Left lung (tissue), 10 donors: ENCODE measurements around the gene TMOD3. TPM values are rescaled to one million over a fixed set of nuclear protein-coding genes. Genes with fewer than 3 reads are reported as not detected.
A peak's percentile ranks its signal among the peaks of the same experiment; 100 is the strongest.

Source experiments
- ATAC-seq: fragments of 200-7000 bp; cut with Tn5 transposase; one replicate; pipeline ENCODE4 v1.9.1; 2020; ENCODE audit warnings: moderate library complexity
- DNase-seq, 4 donors: peaks; one replicate each; pipeline ENCODE4 v3.0.0-alpha.2; 2013 to 2020
- H3K27ac ChIP-seq, 2 donors: fragments of 200-600 bp; sonication (generic) in 1 of 2; one replicate each; pipeline versions ENCODE4 v1.5.0 to v1.8.0; 2020 to 2021
- H3K27me3 ChIP-seq, 2 donors: fragments of 200-600 bp; sonication (generic) in 1 of 2; one replicate each; pipeline versions ENCODE4 v1.5.0 to v1.8.0; 2020 to 2021
- H3K36me3 ChIP-seq, 2 donors: fragments of 200-600 bp; sonication (generic) in 1 of 2; one replicate each; pipeline versions ENCODE4 v1.5.0 to v1.8.0; 2020 to 2021
- H3K4me1 ChIP-seq, 2 donors: fragments of 200-600 bp; one replicate each; pipeline ENCODE4 v1.8.0; 2021
- H3K4me3 ChIP-seq, 2 donors: fragments of 200-600 bp; sonication (generic) in 1 of 2; one replicate each; pipeline versions ENCODE4 v1.5.0 to v1.8.0; 2020 to 2021; ENCODE audit warnings: mild to moderate bottlenecking in 1 of 2
- H3K9me3 ChIP-seq, 2 donors: fragments of 200-600 bp; sonication (generic) in 1 of 2; one replicate each; pipeline versions ENCODE4 v1.5.0 to v1.8.0; 2020 to 2021
- CTCF ChIP-seq, 2 donors: fragments of 200-600 bp; sonication (generic) in 1 of 2; IDR thresholded peaks; one replicate each; pipeline versions ENCODE4 v1.5.0 to v1.8.0; 2021; ENCODE audit warnings: antibody characterized with exemption in 2 of 2
- intact Hi-C, 2 donors: fragments of 100-400 bp; cut with DNase I; formaldehyde crosslinking; loops; one replicate each; pipeline versions ENCODE4 v1.11.2 to v1.14.2; 2022
- polyA plus RNA-seq, 6 donors: library from polyadenylated mRNA; unstranded; fragments of 120-200 nt; gene quantifications; one replicate each; pipeline ENCODE4 v1.2.1, GENCODE V29; 2013; ENCODE audit not compliant: insufficient read length in 6 of 6
- total RNA-seq, 2 donors: library from RNA; stranded (reverse); fragmentation: NEBNext Ultra II Directional; extraction: Animal tissue kit (Norgen Biotek cat#: 25700); gene quantifications; one replicate each; pipeline ENCODE4 v1.2.1, GENCODE V29; 2021
- donor health status: DM: no; HTN: yes; CAD: no.
- donor health status: DM: no; HTN: no; CAD: no.

The TMOD3 gene
- total and polyA plus RNA-seq, 8 donors = 68.2 to 90.8 (median 74.4) TPM

- peak overlapping the region; percentile 45 to 84 for H3K27ac ChIP-seq
- H3K4me1 ChIP-seq = peaks cover 73 to 99% of the 10 kb centered on the region in 2 donors
- DNase-seq = no peak
- intact Hi-C loops = no loop called here
- no peaks in the 10 kb centered on the region for H3K27me3 ChIP-seq
- no peak overlapping the region for H3K4me3 ChIP-seq
- H3K36me3 ChIP-seq = no peaks in the 10 kb centered on the region
- peak; percentile 11 for ATAC-seq
- TF ChIP-seq CTCF (IDR thresholded peaks at IDR 0.05) = no peak
- no peaks in the 10 kb centered on the region for H3K9me3 ChIP-seq
These were observed 15.4 kb downstream of the TMOD3 start for GRCh38 chr15:51844747-51845426.

DNA sequence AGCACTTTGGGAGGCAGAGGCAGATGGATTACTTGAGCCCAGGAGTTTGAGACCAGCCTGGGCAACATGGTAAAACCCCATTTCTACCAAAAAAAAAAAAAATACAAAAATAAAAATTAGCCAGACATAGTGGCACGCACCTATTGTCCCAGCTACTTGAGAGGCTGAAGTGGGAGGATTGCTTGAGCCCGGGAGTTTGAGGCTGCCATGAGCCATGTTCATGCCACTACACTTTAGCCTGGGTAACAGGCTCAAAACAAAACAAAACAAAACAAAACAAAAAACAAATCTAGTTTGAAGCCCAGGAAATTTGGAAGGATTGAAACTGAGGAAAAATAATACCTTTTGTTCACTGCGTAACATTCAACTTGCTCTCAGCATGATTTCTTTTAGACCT lies 16.6 kb downstream of the TMOD3 start:
- no peak overlapping the region for H3K4me3 ChIP-seq
- ATAC-seq (peak; percentile 13), DNase-seq (no peak)
- H3K9me3 ChIP-seq = no peaks in the 10 kb centered on the region
- peaks cover 76 to 90% of the 10 kb centered on the region in 2 donors for H3K4me1 ChIP-seq
- H3K27me3 ChIP-seq = no peaks in the 10 kb centered on the region
- H3K27ac ChIP-seq = peak overlapping the region; percentile 45 to 84
- intact Hi-C loops = no loop called here
- no peaks in the 10 kb centered on the region for H3K36me3 ChIP-seq
- TF ChIP-seq CTCF (IDR thresholded peaks at IDR 0.05) = no peak

- H3K27me3 ChIP-seq = no peaks in the 10 kb centered on the region
- peak; percentile 43 for ATAC-seq
- intact Hi-C loops = no loop called here
- H3K4me3 ChIP-seq = no peak overlapping the region
- no peak for DNase-seq
- H3K27ac ChIP-seq = peak overlapping the region; percentile 45 to 84
- H3K4me1 ChIP-seq = peaks cover 70 to 84% of the 10 kb centered on the region in 2 donors
- H3K9me3 ChIP-seq = no peaks in the 10 kb centered on the region
- no peak for TF ChIP-seq CTCF (IDR thresholded peaks at IDR 0.05)
- H3K36me3 ChIP-seq = no peaks in the 10 kb centered on the region
These were observed 17.2 kb downstream of the TMOD3 start for GRCh38 chr15:51846463-51847230.

- no peak for DNase-seq
- Histone ChIP-seq H3K27ac (peak overlapping the region; percentile 7 to 45), H3K4me3 (no peak overlapping the region), H3K9me3 (no peaks in the 10 kb centered on the region), H3K4me1 (peaks cover 54 to 79% of the 10 kb centered on the region in 2 donors), H3K36me3 (no peaks in the 10 kb centered on the region), H3K27me3 (no peaks in the 10 kb centered on the region)
- TF ChIP-seq CTCF (IDR thresholded peaks at IDR 0.05) = no peak
- intact Hi-C loops = no loop called here
- no peak for ATAC-seq
These were observed 19.4 kb downstream of the TMOD3 start for GRCh38 chr15:51848811-51849210.

DNA sequence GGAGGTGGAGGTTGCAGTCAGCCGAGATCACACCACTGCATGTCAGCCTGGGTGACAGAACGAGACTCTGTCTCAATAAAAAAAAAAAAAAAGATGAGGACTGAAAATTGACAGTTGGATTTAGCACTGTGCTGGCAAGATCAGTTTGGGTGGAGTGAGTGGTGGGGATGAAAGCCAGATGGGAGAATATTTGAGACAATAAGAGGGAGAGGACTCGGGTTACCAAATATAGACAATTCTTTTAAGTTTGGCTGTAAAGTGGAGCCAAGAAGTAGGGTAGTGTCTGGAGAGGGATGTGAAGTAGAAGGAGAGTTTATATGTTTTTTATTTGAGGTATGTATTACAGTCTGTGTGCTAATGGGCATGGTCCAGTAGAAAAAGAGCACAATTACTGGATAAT lies 20.4 kb downstream of the TMOD3 start:
- ATAC-seq = no peak
- peak in 1 of 4 donors; percentile 48 for DNase-seq
- no peak for TF ChIP-seq CTCF (IDR thresholded peaks at IDR 0.05)
- intact Hi-C loops = no loop called here
- no peaks in the 10 kb centered on the region for H3K27me3 ChIP-seq
- H3K27ac ChIP-seq = peak overlapping the region in 1 of 2 donors; percentile 7
- no peaks in the 10 kb centered on the region for H3K36me3 ChIP-seq
- H3K9me3 ChIP-seq = no peaks in the 10 kb centered on the region
- H3K4me1 ChIP-seq = peaks cover 49 to 78% of the 10 kb centered on the region in 2 donors
- no peak overlapping the region for H3K4me3 ChIP-seq
